SJCRH30 (cell line): ENCODE results near the gene IDNK. TPM values are rescaled to one million over a fixed set of nuclear protein-coding genes. Genes with fewer than 3 reads are reported as not detected.

Experiments used
- total RNA-seq: library from RNA; depleted of rRNA; stranded (reverse); fragments of >200 nt; shearing (Covaris generic); gene quantifications from 2 replicates; pipeline ENCODE4 v1.2.3, GENCODE V29; 2014; rRNA removed

IDNK gene
- total RNA-seq, 1 experiment from 2014 or later: 1.8 TPM

Other genes starting within 250 kb of the IDNK start
- gene FRMD3, start 84.7 kb upstream of the IDNK start, total RNA-seq: 17.4 and 17.6 TPM in 2 replicates
- 171 and 179 TPM in 2 replicates for gene UBQLN1, start 84.8 kb downstream of the IDNK start, total RNA-seq
- gene GKAP1, start 194.6 kb downstream of the IDNK start, total RNA-seq: 10.8 and 13.4 TPM in 2 replicates